ENCODE data around the gene PRPF39. TPM values are rescaled to one million over a fixed set of nuclear protein-coding genes. Genes with fewer than 3 reads are reported as not detected.

The PRPF39 gene
- total RNA-seq, 1 experiment from 2014 or later = 59.8 TPM

DNA sequence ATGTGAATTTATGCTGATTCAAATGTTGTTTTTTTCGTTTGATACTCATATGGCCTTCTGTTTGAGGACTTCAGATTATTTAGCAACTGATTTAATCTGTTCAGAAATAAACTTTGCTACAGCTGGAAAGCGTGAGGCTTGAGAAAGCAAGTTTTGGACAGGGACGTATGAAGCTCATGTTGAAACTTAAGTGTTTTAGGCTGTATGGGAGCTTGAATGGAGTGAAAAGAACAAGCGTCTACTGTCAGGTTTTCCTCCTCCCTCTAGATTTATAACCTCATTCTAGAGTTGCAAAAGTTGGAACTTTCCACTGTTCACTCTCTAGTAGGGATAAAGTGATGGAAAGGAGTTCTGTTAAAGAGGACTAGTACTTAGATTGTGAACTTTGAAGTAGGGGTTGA is 1.0 kb downstream of the PRPF39 start:
- Histone ChIP-seq H2BK120ac (ENCODE audit: low read depth, low read length, poor library complexity, severe bottlenecking) (no peak overlapping the region), H3K23me2 (ENCODE audit: insufficient read length, low read depth, low read length, poor library complexity, severe bottlenecking) (peaks cover 3% of the 10 kb centered on the region), H3K18ac (ENCODE audit: insufficient read length, low read depth, low read length) (no peak overlapping the region), H2BK5ac (ENCODE audit: insufficient read length, low read length) (no peak overlapping the region), H4K20me1 (ENCODE audit: control insufficient read depth, insufficient read depth, insufficient read length) (no peaks in the 10 kb centered on the region), H2AK5ac (ENCODE audit: insufficient read length, low read length) (no peak overlapping the region), H3K4me1 (ENCODE audit: insufficient read depth, low read length) (no peaks in the 10 kb centered on the region), H3K9me3 (ENCODE audit: control insufficient read depth, low read depth, low read length) (no peaks in the 10 kb centered on the region), H4K5ac (ENCODE audit: insufficient read length, low read depth, low read length) (no peak overlapping the region), H2AFZ (ENCODE audit: low read length) (no peak overlapping the region), H2BK15ac (ENCODE audit: low read depth, low read length) (no peak overlapping the region), H3K4ac (ENCODE audit: low read depth, low read length) (no peak overlapping the region), H3K79me1 (ENCODE audit: insufficient read depth, low read depth, low read length, poor library complexity, severe bottlenecking) (no peaks in the 10 kb centered on the region), H4K91ac (ENCODE audit: insufficient read length, low read depth, low read length) (no peak overlapping the region), H4K8ac (replicated peaks; ENCODE audit: insufficient read length, low read depth, low read length) (no peak overlapping the region), H3K79me2 (ENCODE audit: insufficient read depth, low read length) (peaks cover 40% of the 10 kb centered on the region; the same call in 1 of the 2 replicates), H3K9ac (ENCODE audit: extremely low read depth, insufficient read length, low read length) (peak overlapping the region; percentile 88), H2BK12ac (ENCODE audit: insufficient read length, low read depth, low read length) (no peak overlapping the region), H3K4me2 (ENCODE audit: insufficient read depth, insufficient read length, low read length) (peak overlapping the region; percentile 54), H3K14ac (ENCODE audit: insufficient read depth, low read length) (no peak overlapping the region), H3K23ac (ENCODE audit: insufficient read length, low read depth, low read length) (no peak overlapping the region), H3K56ac (ENCODE audit: insufficient read length, low read depth, low read length) (no peak overlapping the region), H3K27me3 (ENCODE audit: insufficient read depth, low read length) (no peaks in the 10 kb centered on the region), H3T11ph (ENCODE audit: low read length) (no peak overlapping the region), H3K27ac (ENCODE audit: insufficient read length, low read depth, low read length) (no peak overlapping the region), H2BK20ac (ENCODE audit: low read depth, low read length, poor library complexity, severe bottlenecking) (no peak overlapping the region)
- WGBS (ENCODE audit: extremely low coverage, insufficient read length, low lambda C conversion rate) = no CpG with 5 or more reads among the region's 4 CpGs
- no peak for DNase-seq
- H3K27ac Mint-ChIP-seq = peak overlapping the region; percentile 30 to 66 (median 40); a peak in 2 of 7 replicates
- peaks cover 0 to 15% (median 3%) of the 10 kb centered on the region in 3 experiments; a peak in 5 of 7 replicates for H3K36me3 Mint-ChIP-seq (ENCODE audit: insufficient read depth in 1 of 3, low read depth in 3 of 3)
- H3K4me1 Mint-ChIP-seq = peaks cover 31 to 43% of the 10 kb centered on the region in 2 experiments
- H3K9me3 Mint-ChIP-seq = no peaks in the 10 kb centered on the region
- no peaks in the 10 kb centered on the region; the same call in 1 of the 2 replicates for H3K27me3 Mint-ChIP-seq (ENCODE audit: low read depth)
- TF ChIP-seq, protein P1, sequence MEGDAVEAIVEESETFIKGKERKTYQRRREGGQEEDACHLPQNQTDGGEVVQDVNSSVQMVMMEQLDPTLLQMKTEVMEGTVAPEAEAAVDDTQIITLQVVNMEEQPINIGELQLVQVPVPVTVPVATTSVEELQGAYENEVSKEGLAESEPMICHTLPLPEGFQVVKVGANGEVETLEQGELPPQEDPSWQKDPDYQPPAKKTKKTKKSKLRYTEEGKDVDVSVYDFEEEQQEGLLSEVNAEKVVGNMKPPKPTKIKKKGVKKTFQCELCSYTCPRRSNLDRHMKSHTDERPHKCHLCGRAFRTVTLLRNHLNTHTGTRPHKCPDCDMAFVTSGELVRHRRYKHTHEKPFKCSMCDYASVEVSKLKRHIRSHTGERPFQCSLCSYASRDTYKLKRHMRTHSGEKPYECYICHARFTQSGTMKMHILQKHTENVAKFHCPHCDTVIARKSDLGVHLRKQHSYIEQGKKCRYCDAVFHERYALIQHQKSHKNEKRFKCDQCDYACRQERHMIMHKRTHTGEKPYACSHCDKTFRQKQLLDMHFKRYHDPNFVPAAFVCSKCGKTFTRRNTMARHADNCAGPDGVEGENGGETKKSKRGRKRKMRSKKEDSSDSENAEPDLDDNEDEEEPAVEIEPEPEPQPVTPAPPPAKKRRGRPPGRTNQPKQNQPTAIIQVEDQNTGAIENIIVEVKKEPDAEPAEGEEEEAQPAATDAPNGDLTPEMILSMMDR (conservative IDR thresholded peaks at IDR 0.05) = no peak
- peak overlapping the region; percentile 99 for H3K4me3 Mint-ChIP-seq

Data from H9 (cell line).